Left ventricle myocardium inferior (tissue), 1 donor: ENCODE measurements around the gene ALG3. TPM values are rescaled to one million over a fixed set of nuclear protein-coding genes. Genes with fewer than 3 reads are reported as not detected.

Experiments
- DNase-seq: peaks from one replicate; pipeline ENCODE4 v3.0.0-alpha.2; 2020
- H3K27ac ChIP-seq: fragments of 200-600 bp; replicated peaks from 2 replicates; pipeline ENCODE4 v1.8.0; 2021
- H3K27me3 ChIP-seq: fragments of 200-600 bp; 2 replicates; pipeline ENCODE4 v1.8.0; 2021; ENCODE audit warnings: low read depth
- H3K36me3 ChIP-seq: fragments of 200-600 bp; 2 replicates; pipeline ENCODE4 v1.8.0; 2021
- H3K4me1 ChIP-seq: fragments of 200-600 bp; 2 replicates; pipeline ENCODE4 v1.8.0; 2021
- H3K4me3 ChIP-seq: fragments of 200-600 bp; 2 replicates; pipeline ENCODE4 v1.8.0; 2021; ENCODE audit warnings: mild to moderate bottlenecking, moderate library complexity
- H3K9me3 ChIP-seq: fragments of 200-600 bp; replicated peaks from 2 replicates; pipeline ENCODE4 v1.8.0; 2021
- CTCF ChIP-seq: fragments of 200-600 bp; IDR thresholded peaks from 2 replicates; pipeline ENCODE4 v1.8.0; 2021; ENCODE audit warnings: antibody characterized with exemption, mild to moderate bottlenecking, borderline replicate concordance
- intact Hi-C: fragments of 100-400 bp; cut with micrococcal nuclease; formaldehyde crosslinking; loops from one replicate; pipeline ENCODE4 v1.11.0; 2022
- microRNA-seq: library from miRNA; unstranded; fragments of <30 nt; microRNA quantifications from one replicate; pipeline ENCODE4 v1.2.0, GENCODE V29; 2020
- total RNA-seq: library from RNA; stranded (reverse); fragmentation: NEBNext Ultra II Directional; extraction: Animal tissue kit (Norgen Biotek cat#: 25700); gene quantifications from one replicate; pipeline ENCODE4 v1.2.1, GENCODE V29; 2021
- donor health status: DM: no; HTN: yes; CAD: no; lungs with severe emphysema.

Gene ALG3
- total RNA-seq, 1 donor from 2014 or later, result 16.1 TPM

GRCh38 chr3:184193991-184194539, 54.7 kb downstream of the ALG3 start:
- Histone ChIP-seq H3K9me3 (no peaks in the 10 kb centered on the region), H3K4me1 (no peaks in the 10 kb centered on the region), H3K27me3 (no peaks in the 10 kb centered on the region), H3K36me3 (peaks cover 65% of the 10 kb centered on the region), H3K4me3 (no peak overlapping the region), H3K27ac (no peak overlapping the region)
- no peak for TF ChIP-seq CTCF
- no peak for DNase-seq
- intact Hi-C loops, result no loop called here

DNA sequence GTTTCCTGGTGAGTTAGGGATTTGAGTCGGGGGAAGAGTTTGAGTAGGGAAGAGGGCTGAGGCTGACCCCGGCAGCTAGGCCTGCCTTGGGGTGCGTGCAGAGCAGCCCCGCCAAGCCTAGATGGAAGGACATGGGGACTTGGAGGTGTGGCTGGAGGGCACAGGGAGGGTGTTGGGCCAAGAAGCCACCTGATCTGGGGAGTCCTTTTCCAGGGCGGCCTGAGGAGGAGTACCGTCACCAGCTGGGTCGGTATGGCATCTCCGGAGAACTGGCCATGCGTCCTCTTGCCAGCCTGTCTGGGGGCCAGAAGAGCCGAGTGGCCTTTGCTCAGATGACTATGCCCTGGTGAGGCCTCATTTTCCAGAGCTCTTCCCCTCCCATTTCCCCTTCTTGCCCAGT, 55.9 kb downstream of the ALG3 start:
- no peak for DNase-seq
- TF ChIP-seq CTCF, result no peak
- no peak overlapping the region for H3K27ac ChIP-seq
- peaks cover 11% of the 10 kb centered on the region for H3K4me1 ChIP-seq
- no peaks in the 10 kb centered on the region for H3K9me3 ChIP-seq
- no peaks in the 10 kb centered on the region for H3K27me3 ChIP-seq
- intact Hi-C loops, result no loop called here
- H3K36me3 ChIP-seq, result peaks cover 76% of the 10 kb centered on the region
- H3K4me3 ChIP-seq, result no peak overlapping the region

Small RNA genes lying within 50 kb of the gene (microRNA-seq; reads per million reads assigned to microRNA genes)
- gene MIR1224, result not detected

Other genes starting within 250 kb of the ALG3 start
- 49.4 TPM for gene ABCC5, start 231.1 kb downstream of the ALG3 start, total RNA-seq
- not detected for gene HTR3D, start 217.2 kb downstream of the ALG3 start, total RNA-seq
- not detected for gene HTR3C, start 195.9 kb downstream of the ALG3 start, total RNA-seq
- not detected for gene HTR3E, start 151.9 kb downstream of the ALG3 start, total RNA-seq
- 32.1 TPM for gene EIF2B5, start 113.6 kb downstream of the ALG3 start, total RNA-seq
- gene DVL3, start 93.6 kb downstream of the ALG3 start, total RNA-seq, result 63.5 TPM
- 336 TPM for gene AP2M1, start 74.1 kb downstream of the ALG3 start, total RNA-seq
- 70.2 TPM for gene ABCF3, start 62.8 kb downstream of the ALG3 start, total RNA-seq
- gene VWA5B2, start 19.4 kb downstream of the ALG3 start, total RNA-seq, result not detected
- 1.6 TPM for gene EEF1AKMT4, start 710 bp upstream of the ALG3 start, total RNA-seq
- 0.16 TPM for gene CAMK2N2, start 12.6 kb upstream of the ALG3 start, total RNA-seq
- gene ECE2, start 27.1 kb upstream of the ALG3 start, total RNA-seq, result not detected
- gene PSMD2, start 50.3 kb upstream of the ALG3 start, total RNA-seq, result 213 TPM
- 224 TPM for gene EIF4G1, start 65.6 kb upstream of the ALG3 start, total RNA-seq
- gene FAM131A, start 88.6 kb upstream of the ALG3 start, total RNA-seq, result 30.2 TPM
- 1.7 TPM for gene CLCN2, start 112.6 kb upstream of the ALG3 start, total RNA-seq
- 24.3 TPM for gene POLR2H, start 112.7 kb upstream of the ALG3 start, total RNA-seq
- gene THPO, start 129.2 kb upstream of the ALG3 start, total RNA-seq, result 0.11 TPM
- 6.5 TPM for gene CHRD, start 131.1 kb upstream of the ALG3 start, total RNA-seq